ENCODE measurements around the gene TYMS.

DNA sequence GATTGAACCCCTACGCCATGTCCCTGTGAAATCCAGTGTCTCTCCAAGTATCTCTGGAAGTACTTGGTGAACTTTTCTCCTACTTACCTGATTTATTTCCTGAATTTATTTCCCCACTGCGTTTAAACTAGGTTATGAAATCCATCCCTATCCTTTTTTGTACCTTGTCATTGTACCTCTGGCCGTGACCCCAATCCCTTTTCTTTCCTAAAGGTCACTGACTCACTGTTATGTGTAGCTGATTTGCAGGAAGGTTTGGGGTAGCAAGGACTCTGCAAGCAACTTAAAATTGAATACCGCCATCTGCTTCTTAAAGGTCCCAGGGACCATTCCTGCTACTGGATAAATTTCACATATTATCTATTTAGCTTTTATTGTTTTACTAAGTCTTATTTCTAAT, 59.5 kb downstream of the TYMS start:
- TF ChIP-seq, protein P1, sequence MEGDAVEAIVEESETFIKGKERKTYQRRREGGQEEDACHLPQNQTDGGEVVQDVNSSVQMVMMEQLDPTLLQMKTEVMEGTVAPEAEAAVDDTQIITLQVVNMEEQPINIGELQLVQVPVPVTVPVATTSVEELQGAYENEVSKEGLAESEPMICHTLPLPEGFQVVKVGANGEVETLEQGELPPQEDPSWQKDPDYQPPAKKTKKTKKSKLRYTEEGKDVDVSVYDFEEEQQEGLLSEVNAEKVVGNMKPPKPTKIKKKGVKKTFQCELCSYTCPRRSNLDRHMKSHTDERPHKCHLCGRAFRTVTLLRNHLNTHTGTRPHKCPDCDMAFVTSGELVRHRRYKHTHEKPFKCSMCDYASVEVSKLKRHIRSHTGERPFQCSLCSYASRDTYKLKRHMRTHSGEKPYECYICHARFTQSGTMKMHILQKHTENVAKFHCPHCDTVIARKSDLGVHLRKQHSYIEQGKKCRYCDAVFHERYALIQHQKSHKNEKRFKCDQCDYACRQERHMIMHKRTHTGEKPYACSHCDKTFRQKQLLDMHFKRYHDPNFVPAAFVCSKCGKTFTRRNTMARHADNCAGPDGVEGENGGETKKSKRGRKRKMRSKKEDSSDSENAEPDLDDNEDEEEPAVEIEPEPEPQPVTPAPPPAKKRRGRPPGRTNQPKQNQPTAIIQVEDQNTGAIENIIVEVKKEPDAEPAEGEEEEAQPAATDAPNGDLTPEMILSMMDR (IDR thresholded peaks at IDR 0.05; ENCODE audit: insufficient read depth, low read length): no peak
- TF ChIP-seq, protein P2, sequence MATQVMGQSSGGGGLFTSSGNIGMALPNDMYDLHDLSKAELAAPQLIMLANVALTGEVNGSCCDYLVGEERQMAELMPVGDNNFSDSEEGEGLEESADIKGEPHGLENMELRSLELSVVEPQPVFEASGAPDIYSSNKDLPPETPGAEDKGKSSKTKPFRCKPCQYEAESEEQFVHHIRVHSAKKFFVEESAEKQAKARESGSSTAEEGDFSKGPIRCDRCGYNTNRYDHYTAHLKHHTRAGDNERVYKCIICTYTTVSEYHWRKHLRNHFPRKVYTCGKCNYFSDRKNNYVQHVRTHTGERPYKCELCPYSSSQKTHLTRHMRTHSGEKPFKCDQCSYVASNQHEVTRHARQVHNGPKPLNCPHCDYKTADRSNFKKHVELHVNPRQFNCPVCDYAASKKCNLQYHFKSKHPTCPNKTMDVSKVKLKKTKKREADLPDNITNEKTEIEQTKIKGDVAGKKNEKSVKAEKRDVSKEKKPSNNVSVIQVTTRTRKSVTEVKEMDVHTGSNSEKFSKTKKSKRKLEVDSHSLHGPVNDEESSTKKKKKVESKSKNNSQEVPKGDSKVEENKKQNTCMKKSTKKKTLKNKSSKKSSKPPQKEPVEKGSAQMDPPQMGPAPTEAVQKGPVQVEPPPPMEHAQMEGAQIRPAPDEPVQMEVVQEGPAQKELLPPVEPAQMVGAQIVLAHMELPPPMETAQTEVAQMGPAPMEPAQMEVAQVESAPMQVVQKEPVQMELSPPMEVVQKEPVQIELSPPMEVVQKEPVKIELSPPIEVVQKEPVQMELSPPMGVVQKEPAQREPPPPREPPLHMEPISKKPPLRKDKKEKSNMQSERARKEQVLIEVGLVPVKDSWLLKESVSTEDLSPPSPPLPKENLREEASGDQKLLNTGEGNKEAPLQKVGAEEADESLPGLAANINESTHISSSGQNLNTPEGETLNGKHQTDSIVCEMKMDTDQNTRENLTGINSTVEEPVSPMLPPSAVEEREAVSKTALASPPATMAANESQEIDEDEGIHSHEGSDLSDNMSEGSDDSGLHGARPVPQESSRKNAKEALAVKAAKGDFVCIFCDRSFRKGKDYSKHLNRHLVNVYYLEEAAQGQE (IDR thresholded peaks at IDR 0.05; ENCODE audit: insufficient replicate concordance, low read depth): no peak
- TF ChIP-seq SPI1 (IDR thresholded peaks at IDR 0.05; ENCODE audit: borderline replicate concordance, low read depth) (no peak), POLR2AphosphoS5 (IDR thresholded peaks at IDR 0.05; ENCODE audit: low read depth) (no peak)
